ENCODE measurements around the gene GNPTG.

DNA sequence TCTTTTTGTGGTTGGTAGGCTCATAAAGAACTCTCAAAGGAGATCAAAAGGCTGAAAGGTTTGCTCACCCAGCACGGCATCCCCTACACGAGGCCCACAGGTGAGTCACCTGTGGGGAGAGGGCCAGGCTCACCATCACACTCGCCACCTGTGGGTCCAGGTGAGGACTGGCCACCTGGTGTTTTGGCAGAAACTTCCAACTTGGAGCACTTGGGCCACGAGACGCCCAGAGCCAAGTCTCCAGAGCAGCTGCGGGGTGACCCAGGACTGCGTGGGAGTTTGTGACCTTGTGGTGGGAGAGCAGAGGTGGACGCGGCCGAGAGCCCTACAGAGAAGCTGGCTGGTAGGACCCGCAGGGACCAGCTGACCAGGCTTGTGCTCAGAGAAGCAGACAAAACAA is 11.1 kb downstream of the GNPTG start:
- TF ChIP-seq, protein P1, sequence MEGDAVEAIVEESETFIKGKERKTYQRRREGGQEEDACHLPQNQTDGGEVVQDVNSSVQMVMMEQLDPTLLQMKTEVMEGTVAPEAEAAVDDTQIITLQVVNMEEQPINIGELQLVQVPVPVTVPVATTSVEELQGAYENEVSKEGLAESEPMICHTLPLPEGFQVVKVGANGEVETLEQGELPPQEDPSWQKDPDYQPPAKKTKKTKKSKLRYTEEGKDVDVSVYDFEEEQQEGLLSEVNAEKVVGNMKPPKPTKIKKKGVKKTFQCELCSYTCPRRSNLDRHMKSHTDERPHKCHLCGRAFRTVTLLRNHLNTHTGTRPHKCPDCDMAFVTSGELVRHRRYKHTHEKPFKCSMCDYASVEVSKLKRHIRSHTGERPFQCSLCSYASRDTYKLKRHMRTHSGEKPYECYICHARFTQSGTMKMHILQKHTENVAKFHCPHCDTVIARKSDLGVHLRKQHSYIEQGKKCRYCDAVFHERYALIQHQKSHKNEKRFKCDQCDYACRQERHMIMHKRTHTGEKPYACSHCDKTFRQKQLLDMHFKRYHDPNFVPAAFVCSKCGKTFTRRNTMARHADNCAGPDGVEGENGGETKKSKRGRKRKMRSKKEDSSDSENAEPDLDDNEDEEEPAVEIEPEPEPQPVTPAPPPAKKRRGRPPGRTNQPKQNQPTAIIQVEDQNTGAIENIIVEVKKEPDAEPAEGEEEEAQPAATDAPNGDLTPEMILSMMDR (IDR thresholded peaks at IDR 0.05; ENCODE audit: control extremely low read depth in 1 of 3, insufficient read depth in 1 of 3, low read depth in 1 of 3, low read length in 3 of 3): no peak
- TF ChIP-seq EZH2 (IDR thresholded peaks at IDR 0.05; ENCODE audit: low read depth, low read length, severe bottlenecking): no peak
- no peak for TF ChIP-seq PHF8 (conservative IDR thresholded peaks at IDR 0.05; ENCODE audit: low read depth, low read length)
- TF ChIP-seq POLR2AphosphoS5 (IDR thresholded peaks at IDR 0.05; ENCODE audit: low read depth, low read length): no peak
- no peak for TF ChIP-seq NANOG (IDR thresholded peaks at IDR 0.05; ENCODE audit: insufficient read depth, low read depth, low read length, poor library complexity, severe bottlenecking)
- no peak for TF ChIP-seq POLR2A (IDR thresholded peaks at IDR 0.05; ENCODE audit: control extremely low read depth in 1 of 2, low read depth in 2 of 2, low read length in 2 of 2)
- no peak for TF ChIP-seq EP300 (IDR thresholded peaks at IDR 0.05; ENCODE audit: borderline replicate concordance in 1 of 2, low read depth in 2 of 2, low read length in 2 of 2)
- TF ChIP-seq KDM5A (IDR thresholded peaks at IDR 0.05; ENCODE audit: low read length): no peak
- no peak for TF ChIP-seq GABPA (IDR thresholded peaks at IDR 0.05; ENCODE audit: borderline replicate concordance, insufficient read depth, low read length)
